Esophagus muscularis mucosa (tissue), 4 donors: ENCODE data around the gene EZR.

Experiments
- EP300 ChIP-seq: sonication (generic); formaldehyde crosslinking; IDR thresholded peaks from one replicate; pipeline ENCODE4 v1.6.1; 2017; ENCODE audit warnings: antibody characterized with exemption
- POLR2A ChIP-seq: fragments of 450-650 bp; IDR thresholded peaks from one replicate; pipeline ENCODE4 v1.6.1; 2017; ENCODE audit warnings: antibody characterized with exemption, moderate library complexity, mild to moderate bottlenecking, low read depth
- POLR2AphosphoS5 ChIP-seq, 2 donors: sonication (generic); formaldehyde crosslinking; IDR thresholded peaks; one replicate each; pipeline ENCODE4 v1.6.1; 2017; ENCODE audit warnings: antibody characterized with exemption in 2 of 2
- TF ChIP-seq, protein P1 (sequence below), 3 experiments: fragments of 200-600 bp in 2 of 3; fragments of 450-650 bp in 1 of 3; sonication (generic) in 2 of 3; IDR thresholded peaks; one replicate each; pipeline ENCODE4 v1.5.1; 2017 to 2019; ENCODE audit warnings: antibody characterized with exemption in 3 of 3, mild to moderate bottlenecking in 2 of 3, moderate library complexity in 1 of 3

DNA sequence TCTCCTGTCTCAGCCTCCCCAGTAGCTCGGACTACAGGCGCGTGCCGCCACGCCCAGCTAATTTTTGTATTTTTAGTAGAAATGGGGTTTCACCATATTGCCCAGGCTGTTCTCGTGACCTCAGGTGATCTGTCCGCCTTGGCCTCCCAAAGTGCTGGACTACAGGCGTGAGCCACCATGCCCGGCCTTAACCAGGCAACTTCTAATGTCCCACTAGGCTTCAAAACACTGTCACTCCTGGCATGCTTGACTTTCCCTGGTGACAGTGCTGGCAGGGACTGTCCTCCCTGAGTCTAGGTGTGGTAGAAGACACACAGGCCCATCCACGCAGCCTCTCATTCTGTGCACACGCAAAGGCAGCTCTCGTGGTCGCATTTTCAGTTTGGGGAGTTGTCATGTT is 11.6 kb upstream of the EZR start:
- TF ChIP-seq, protein P1, sequence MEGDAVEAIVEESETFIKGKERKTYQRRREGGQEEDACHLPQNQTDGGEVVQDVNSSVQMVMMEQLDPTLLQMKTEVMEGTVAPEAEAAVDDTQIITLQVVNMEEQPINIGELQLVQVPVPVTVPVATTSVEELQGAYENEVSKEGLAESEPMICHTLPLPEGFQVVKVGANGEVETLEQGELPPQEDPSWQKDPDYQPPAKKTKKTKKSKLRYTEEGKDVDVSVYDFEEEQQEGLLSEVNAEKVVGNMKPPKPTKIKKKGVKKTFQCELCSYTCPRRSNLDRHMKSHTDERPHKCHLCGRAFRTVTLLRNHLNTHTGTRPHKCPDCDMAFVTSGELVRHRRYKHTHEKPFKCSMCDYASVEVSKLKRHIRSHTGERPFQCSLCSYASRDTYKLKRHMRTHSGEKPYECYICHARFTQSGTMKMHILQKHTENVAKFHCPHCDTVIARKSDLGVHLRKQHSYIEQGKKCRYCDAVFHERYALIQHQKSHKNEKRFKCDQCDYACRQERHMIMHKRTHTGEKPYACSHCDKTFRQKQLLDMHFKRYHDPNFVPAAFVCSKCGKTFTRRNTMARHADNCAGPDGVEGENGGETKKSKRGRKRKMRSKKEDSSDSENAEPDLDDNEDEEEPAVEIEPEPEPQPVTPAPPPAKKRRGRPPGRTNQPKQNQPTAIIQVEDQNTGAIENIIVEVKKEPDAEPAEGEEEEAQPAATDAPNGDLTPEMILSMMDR (IDR thresholded peaks at IDR 0.05) = no peak
- TF ChIP-seq POLR2A (no peak), POLR2AphosphoS5 (IDR thresholded peaks at IDR 0.05) (no peak), EP300 (no peak)
